GM21619 (cell line): ENCODE measurements around the gene LCK.

Experiments used
- ATAC-seq: cut with Tn5 transposase; IDR thresholded peaks from one replicate; pipeline ENCODE4 v1.9.1; 2021; ENCODE audit not compliant: unreplicated experiment

LCK gene

GRCh38 chr1:32250893-32251716, at the start of gene LCK:
Gene LCK, plus strand, starts transcription at chr1:32251265. Its CDS starts 23,065 bp downstream, at chr1:32274330.
- peak; percentile 26 for ATAC-seq

DNA sequence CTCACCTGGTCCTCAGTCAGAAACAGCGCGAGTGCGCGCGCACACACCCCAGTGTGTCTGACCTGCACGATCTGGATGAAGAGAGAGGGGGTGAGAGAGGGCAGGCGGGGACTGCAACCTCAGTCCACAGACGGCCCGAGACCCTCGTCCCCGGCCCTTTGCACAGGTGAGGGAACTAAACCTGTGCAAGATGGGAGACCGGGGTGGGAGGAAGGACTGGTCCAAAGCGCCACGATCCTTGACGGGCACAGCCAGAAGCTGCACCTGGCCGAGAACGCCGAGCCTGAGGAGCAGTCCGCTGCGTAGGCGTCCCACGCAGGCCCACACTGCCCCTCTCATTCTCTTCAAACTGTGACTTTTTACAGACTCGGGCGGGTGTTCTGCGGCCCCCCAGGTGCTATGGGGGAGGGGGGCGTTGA, 46.1 kb upstream of the LCK start:
- no peak for ATAC-seq

DNA sequence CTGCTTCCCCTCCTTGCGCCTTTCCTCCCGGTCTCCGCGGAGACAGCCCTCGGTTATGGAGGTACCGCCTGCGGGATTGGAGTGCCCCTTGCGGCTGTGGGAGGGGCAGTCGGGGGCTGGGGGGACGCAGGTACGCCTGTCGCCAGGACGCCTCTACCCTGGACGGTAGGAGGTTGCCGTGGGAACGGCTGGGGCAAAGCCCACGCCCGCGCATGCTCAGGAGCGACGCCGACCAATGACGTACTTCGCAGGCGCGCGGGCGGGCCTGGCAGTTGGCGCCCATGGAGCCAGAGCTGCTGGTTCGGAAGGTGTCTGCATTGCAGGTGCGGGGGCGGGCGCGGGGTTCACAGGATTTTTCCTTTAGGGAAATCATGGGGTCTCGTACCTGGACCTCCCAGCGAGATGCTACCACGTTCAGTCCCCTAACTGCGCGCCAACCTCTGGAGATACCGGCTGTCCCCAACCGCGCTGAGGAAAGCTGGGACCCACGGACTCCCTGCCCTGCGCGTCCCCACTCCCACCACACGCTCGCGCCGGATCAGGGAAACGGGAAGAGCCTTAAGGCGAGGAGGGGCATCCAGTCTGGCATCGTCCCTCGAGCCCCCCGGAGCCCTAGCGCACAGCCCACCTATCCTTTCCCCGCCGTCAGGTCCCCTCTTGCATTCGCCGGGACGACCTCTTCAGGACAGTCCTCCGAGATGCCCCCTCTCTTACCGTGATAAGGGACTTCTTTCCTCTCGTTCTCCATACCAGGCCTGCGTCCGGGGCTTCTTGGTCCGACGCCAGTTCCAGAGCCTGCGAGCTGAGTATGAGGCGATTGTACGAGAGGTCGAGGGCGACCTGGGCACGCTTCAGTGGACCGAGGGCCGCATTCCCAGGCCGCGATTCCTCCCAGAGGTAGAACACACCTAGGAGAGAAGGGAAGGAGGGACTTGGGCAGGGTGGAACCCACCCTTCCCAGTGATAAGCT, 45.4 kb upstream of the LCK start, which contains the start of gene IQCC:
Gene IQCC, plus strand, starts transcription at position 271 of the 970 bp plus-strand sequence. Its CDS starts 11 bp downstream, at position 282.
- ATAC-seq = peak; percentile 41

DNA sequence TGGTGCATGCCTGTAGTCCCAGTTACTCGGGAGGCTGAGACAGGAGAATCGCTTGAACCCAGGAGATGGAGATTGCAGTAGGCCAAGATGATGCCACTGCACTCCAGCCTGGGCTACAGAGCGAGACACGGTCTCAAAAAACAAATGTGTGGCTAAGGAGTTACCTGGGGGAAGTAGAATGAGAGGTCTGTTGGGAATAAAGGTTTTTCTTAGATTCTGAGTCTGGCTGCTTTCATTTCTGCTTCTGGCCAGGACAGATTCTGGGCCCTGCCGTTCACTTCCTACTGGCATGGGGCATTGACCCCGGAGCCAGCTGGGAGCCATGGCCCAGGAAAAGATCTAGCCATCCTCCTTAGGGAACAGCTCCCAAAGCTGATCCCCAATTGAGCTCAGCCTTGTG, 42.6 kb upstream of the LCK start:
- ATAC-seq = no peak

- no peak for ATAC-seq
Observed at GRCh38 chr1:32208891-32209328, 42.2 kb upstream of the LCK start, which contains the start of gene DCDC2B. Gene DCDC2B, plus strand, starts transcription at chr1:32209089. Its CDS starts 5 bp downstream, at chr1:32209094.

GRCh38 chr1:32215629-32216480, 35.2 kb upstream of the LCK start:
- ATAC-seq = no peak

DNA sequence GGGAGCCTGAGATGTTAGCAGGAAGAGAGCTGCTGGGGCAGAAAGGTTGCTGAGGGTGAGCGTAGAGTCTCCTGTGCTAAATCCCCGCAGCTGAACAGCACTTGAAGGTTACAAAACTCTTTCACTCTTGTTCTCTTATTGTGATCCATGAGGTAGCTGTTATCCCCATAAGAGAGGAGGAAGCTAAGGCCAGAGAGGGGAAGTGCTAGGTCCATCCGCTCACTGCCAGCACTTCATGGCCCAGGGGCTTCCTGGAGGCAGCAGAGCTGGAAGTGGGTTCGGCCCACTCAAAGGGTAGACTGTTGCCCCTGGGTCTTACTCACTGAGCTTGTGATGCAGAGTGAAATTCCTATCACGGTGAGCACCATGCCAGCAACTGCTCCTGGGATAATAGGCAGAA, 34.5 kb upstream of the LCK start:
- no peak for ATAC-seq

DNA sequence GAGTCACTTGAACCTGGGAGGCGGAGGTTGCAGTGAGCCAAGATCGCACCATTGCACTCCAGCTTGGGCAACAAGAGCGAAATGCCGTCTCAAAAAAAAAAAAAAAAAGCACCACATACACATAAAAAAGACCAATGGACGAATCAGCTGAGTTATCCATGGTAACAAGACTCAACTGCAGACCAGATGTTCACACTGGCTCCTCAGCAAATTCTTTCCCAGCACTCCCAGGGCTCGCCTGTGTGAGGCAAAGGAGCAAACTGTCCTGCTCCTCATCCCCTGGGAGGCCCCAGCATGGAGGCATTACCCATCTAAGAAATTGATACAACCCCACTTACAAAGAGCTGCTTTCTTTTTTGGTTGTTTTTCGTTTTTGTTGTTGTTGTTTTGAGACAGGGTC, 32.0 kb upstream of the LCK start:
- no peak for ATAC-seq

GRCh38 chr1:32220746-32221580, 30.1 kb upstream of the LCK start:
- no peak for ATAC-seq

DNA sequence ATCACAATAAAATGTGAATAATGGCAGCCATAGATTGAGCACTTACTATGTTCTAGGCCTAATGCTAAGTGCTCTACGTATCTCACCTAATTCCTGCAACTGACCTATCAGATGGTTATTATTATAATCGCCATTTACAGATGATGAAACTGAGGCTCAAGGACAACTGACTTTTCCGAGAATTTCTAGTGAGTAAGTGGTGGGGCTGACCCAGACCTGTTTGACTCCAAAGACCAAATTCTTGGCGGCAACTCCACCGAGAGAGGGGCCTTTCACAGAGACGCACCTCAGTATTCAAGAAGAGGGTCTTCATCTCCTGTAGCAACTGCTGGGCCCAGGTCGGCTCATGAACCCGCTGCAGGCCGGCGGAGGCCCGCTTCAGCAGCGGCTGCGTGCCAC, 29.5 kb upstream of the LCK start:
- ATAC-seq = no peak

DNA sequence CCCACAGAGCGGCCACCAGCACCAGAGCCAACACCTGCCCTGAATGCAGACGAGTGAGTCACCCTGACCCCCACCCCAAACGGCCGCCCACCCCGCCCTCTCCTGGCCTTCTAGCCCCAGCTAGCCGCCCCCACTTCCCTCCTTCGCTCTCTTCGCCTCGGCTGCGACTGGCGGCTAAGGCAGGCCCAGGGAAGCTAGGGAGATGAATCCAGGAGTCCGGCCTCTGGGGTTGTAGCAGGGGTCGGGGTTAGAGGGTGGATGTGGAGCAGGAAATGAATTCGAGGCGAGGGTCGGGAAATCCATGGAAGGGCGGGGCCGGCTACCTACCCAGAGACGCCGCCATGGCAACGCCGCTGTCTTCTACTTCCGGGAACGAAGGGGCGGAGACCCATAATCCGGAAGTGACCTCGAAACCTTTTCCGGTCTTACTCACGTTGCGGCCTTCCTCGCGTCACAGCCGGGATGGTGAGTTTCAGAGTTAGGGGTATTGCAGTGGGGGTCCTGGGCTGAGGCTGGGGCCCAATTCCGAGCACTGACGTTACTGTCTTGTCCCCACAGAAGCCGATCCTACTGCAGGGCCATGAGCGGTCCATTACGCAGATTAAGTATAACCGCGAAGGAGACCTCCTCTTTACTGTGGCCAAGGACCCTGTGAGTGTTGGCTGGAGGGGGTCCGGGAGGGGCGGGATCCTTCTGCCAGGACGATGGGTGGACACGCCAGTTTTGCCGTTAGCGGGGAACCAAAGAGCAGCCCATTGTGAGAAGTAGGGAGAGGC, 28.9 kb upstream of the LCK start, which contains the start of the genes EIF3I and TMEM234:
Gene EIF3I, plus strand, starts transcription at position 428 of the 776 bp plus-strand sequence. Its CDS starts 35 bp downstream, at position 463.
Gene TMEM234, minus strand, starts transcription at position 374 of the 776 bp plus-strand sequence. Its CDS starts 31 bp downstream, at position 343.
- peak; percentile 97 for ATAC-seq

DNA sequence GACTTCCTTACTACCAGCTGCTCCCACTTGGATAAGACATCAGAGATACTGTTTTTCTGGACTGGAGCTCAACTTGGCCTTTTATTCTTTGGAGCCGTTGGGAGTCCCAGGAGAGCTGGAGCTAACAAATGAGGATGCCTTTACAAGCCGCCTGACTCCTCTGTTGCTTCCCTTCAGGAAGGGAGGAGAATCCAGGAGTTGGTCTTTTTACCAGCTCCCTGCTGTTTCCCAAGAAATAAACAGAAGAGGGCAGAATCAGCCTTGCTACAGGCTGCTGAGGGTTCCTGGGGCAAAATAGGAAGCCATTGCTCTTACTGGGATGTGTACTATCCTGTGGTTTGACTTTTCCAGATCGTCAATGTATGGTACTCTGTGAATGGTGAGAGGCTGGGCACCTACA, 27.4 kb upstream of the LCK start:
- ATAC-seq = no peak

DNA sequence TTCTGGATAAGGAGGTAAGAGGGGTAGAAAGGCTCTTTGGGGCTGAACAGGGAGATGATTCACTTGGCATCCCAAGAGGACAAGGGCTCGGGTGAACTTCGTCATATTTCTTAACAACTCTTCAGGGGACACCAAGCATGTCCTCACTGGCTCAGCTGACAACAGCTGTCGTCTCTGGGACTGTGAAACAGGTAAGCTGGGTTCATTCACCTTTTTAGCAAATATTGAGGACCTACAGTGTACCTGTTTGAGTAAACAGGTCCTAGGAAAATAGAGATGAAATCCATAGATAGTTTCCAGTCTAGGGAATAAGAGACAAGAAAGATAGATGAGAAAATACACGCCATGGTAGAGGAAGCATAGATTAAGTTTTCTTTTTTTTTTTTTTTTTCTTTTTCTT, 26.8 kb upstream of the LCK start:
- ATAC-seq = no peak

DNA sequence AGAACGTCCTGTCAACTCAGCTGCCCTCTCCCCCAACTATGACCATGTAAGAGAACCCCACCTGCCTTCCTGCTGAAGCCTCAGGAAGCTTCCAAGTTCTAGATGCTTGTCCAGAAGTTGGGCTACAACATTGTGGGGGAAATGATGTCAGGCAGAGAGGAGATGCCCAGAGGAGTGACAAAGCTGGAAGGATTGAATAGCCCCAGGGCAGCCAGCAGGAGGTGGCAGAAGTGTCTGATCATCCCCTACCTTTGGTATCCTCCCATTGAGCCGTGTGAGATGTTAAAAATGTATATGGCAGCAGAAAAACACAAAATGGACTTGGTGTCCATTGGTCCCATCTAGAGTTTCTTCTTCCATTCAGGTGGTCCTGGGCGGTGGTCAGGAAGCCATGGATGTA, 22.3 kb upstream of the LCK start:
- ATAC-seq = no peak

- no peak for ATAC-seq
Observed at GRCh38 chr1:32231843-32232432, 19.1 kb upstream of the LCK start.

- no peak for ATAC-seq
Observed at GRCh38 chr1:32232558-32233304, 18.3 kb upstream of the LCK start.

DNA sequence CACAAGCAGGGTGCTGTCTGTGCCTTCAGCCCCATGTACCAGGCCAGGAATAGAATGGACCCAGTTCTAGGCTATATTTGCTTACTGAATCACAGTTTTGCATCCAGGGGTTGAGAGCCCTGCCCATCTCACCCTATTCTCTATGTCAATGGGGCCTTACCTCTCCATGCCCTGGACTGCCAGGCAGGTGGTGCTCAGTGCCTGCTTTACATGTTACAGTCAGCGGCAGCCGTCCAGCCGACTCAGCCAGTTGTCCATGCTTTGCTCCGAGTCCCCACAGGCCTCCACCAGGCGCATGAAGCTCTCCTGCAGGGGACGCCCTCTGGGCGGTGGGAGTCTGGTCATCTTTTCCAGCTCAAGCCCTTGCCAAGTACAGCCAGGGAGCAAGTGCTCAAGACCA, 16.3 kb upstream of the LCK start:
- no peak for ATAC-seq

DNA sequence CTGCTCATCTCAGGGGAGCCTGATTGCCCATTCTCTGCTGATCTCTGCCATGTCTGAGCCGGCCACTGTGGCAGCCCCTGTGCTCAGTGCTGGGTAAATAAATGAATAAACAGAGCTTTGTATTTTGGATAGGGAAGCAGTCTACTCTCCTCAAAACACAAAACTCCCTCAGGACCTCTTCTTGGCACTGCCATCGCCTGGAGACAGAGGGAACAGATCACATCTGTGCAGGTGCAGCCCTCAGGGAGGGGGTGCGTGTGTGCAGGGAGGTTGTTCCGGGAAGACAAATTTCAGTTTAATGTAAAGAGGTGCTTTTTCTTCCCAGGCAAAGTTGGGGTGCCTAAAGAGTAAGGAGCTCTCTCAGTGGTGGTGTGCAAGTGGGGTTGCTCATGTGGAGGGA, 11.7 kb upstream of the LCK start:
- ATAC-seq = no peak
